GM18499 (cell line): ENCODE data around the gene NGRN.
A peak's percentile ranks its signal among the peaks of the same experiment; 100 is the strongest.

ENCODE experiments used
- ATAC-seq: cut with Tn5 transposase; IDR thresholded peaks from one replicate; pipeline ENCODE4 v1.9.1; 2021; ENCODE audit warnings: moderate number of reproducible peaks; ENCODE audit not compliant: insufficient read depth, unreplicated experiment

NGRN gene

GRCh38 chr15:90265271-90266060 lies at the start of gene NGRN:
NGRN (plus strand) TSS chr15:90265672; CDS start chr15:90265713, 41 bp downstream.
- ATAC-seq: peak; percentile 86

GRCh38 chr15:90217671-90218394 lies 47.6 kb upstream of the NGRN start:
- no peak for ATAC-seq

GRCh38 chr15:90219421-90220141 lies 45.9 kb upstream of the NGRN start:
- ATAC-seq: no peak

GRCh38 chr15:90221246-90221900 lies 44.1 kb upstream of the NGRN start:
- ATAC-seq: no peak

- ATAC-seq: no peak
Measured at GRCh38 chr15:90222547-90222946, 42.9 kb upstream of the NGRN start.

- ATAC-seq: no peak
Measured at GRCh38 chr15:90223441-90224165, 41.9 kb upstream of the NGRN start.

- ATAC-seq: no peak
Measured at GRCh38 chr15:90225047-90225446, 40.4 kb upstream of the NGRN start.

GRCh38 chr15:90225504-90226234 lies 39.8 kb upstream of the NGRN start:
- no peak for ATAC-seq

- no peak for ATAC-seq
Measured at GRCh38 chr15:90227336-90227735, 38.1 kb upstream of the NGRN start.

- no peak for ATAC-seq
Measured at GRCh38 chr15:90227816-90228772, 37.4 kb upstream of the NGRN start.

- ATAC-seq: no peak
Measured at GRCh38 chr15:90228960-90229359, 36.5 kb upstream of the NGRN start.

- ATAC-seq: no peak
Measured at GRCh38 chr15:90230071-90230494, 35.4 kb upstream of the NGRN start.

GRCh38 chr15:90230610-90231009 lies 34.9 kb upstream of the NGRN start:
- no peak for ATAC-seq

GRCh38 chr15:90231028-90232017 lies 34.1 kb upstream of the NGRN start:
- ATAC-seq: no peak

GRCh38 chr15:90232196-90232595 lies 33.3 kb upstream of the NGRN start:
- ATAC-seq: no peak

GRCh38 chr15:90232941-90233386 lies 32.5 kb upstream of the NGRN start:
- no peak for ATAC-seq
